Heart left ventricle (tissue), 16 donors: ENCODE data around the gene PLEKHG4B. TPM values are rescaled to one million over a fixed set of nuclear protein-coding genes. Genes with fewer than 3 reads are reported as not detected.
A peak's percentile ranks its signal among the peaks of the same experiment; 100 is the strongest.

ENCODE experiments used
- ATAC-seq, 4 donors: fragments of 200-7000 bp; cut with Tn5 transposase; one replicate each; pipeline ENCODE4 v1.9.1; 2020 to 2022; ENCODE audit warnings: moderate library complexity in 4 of 4, mild to moderate bottlenecking in 3 of 4, moderate number of reproducible peaks in 1 of 4
- DNase-seq, 5 donors: peaks; one replicate each; pipeline ENCODE4 v3.0.0-alpha.2; 2020
- H3K27ac ChIP-seq, 12 donors: fragments of 200-600 bp; sonication (generic) in 4 of 12; one replicate each; pipeline versions ENCODE4 v1.5.0 to v1.8.0; 2016 to 2022; ENCODE audit warnings: mild to moderate bottlenecking in 2 of 12
- H3K27me3 ChIP-seq, 9 donors: fragments of 200-600 bp; sonication (generic) in 2 of 9; one replicate each; pipeline versions ENCODE4 v1.5.1 to v1.8.0; 2016 to 2022; ENCODE audit warnings: mild to moderate bottlenecking in 3 of 9
- H3K36me3 ChIP-seq, 9 donors: fragments of 200-600 bp; sonication (generic) in 2 of 9; one replicate each; pipeline versions ENCODE4 v1.5.0 to v1.8.0; 2018 to 2022; ENCODE audit warnings: mild to moderate bottlenecking in 2 of 9
- H3K4me1 ChIP-seq, 12 donors: fragments of 200-600 bp; sonication (generic) in 4 of 12; one replicate each; pipeline versions ENCODE4 v1.5.0 to v1.8.0; 2016 to 2022; ENCODE audit warnings: mild to moderate bottlenecking in 3 of 12
- H3K4me3 ChIP-seq, 12 donors: fragments of 200-600 bp; sonication (generic) in 4 of 12; one replicate each; pipeline versions ENCODE4 v1.5.0 to v1.8.0; 2017 to 2022; ENCODE audit warnings: mild to moderate bottlenecking in 9 of 12, moderate library complexity in 4 of 12
- H3K9me3 ChIP-seq, 12 donors: fragments of 200-600 bp; sonication (generic) in 4 of 12; one replicate each; pipeline versions ENCODE4 v1.5.0 to v1.8.0; 2016 to 2022; ENCODE audit warnings: mild to moderate bottlenecking in 1 of 12
- POLR2A ChIP-seq, 2 donors: fragments of 450-650 bp; IDR thresholded peaks; one replicate each; pipeline ENCODE4 v1.6.1; 2017; ENCODE audit warnings: antibody characterized with exemption in 2 of 2, mild to moderate bottlenecking in 2 of 2, moderate library complexity in 2 of 2
- WGBS, 4 donors: extraction: QIAGEN DNeasy Blood & Tissue Kit in 2 of 4; methylation state at CpG; one replicate each; pipeline versions ENCODE4 v1.1.5 to v1.1.7; 2013 to 2018; 5-methylcytosine and 5-hydroxymethylcytosine counted together
- intact Hi-C, 10 donors: fragments of 100-400 bp; cut with DNase I; formaldehyde crosslinking; loops; one replicate each; pipeline versions ENCODE4 v1.11.1 to v1.14.2; 2022
- polyA plus RNA-seq, 2 donors: library from polyadenylated mRNA; stranded (reverse); fragments of 200-250 nt; gene quantifications; one replicate each; pipeline ENCODE4 v1.2.3, GENCODE V29; 2013
- total RNA-seq, 9 donors: library from RNA; depleted of rRNA in 2 of 9; stranded (reverse); fragments of >200 nt in 2 of 9; fragmentation: NEBNext Ultra II Directional in 3 of 9; extraction: Animal tissue kit (Norgen Biotek cat#: 25700) in 3 of 9; gene quantifications; one replicate each; pipeline versions ENCODE4 v1.1.0 to v1.2.4, GENCODE V29; 2016 to 2023
- TF ChIP-seq, protein P1 (sequence below), 12 donors: fragments of 200-600 bp; sonication (generic) in 4 of 12; IDR thresholded peaks; one replicate each; pipeline versions ENCODE4 v1.5.0 to v1.8.0; 2018 to 2022; ENCODE audit warnings: antibody characterized with exemption in 12 of 12, mild to moderate bottlenecking in 5 of 12
- donor health status: ischemic (EF 13 %, LVEDD 7.1; RV severe dilation, severe dysfunction).
- donor health status: healthy with polysubstance abuse.
- donor health status: DM: no; HTN: yes; CAD: no.
- donor health status: DM: no; HTN: no; CAD: no.
- donor health status: ischemic (EF 25% LVEDD 6.9; RV normal size, moderate dysfunction).
- donor health status: ischemic (EF 25% LVEDD 5.7; RV mildly dilated, moderate dysfunction).
- donor health status: healthy.
- donor health status: DM: yes; HTN: yes; CAD: no.
- donor health status: ischemic (EF 35%, LVEDD 5.7; RV mildly dilated, moderate dysfunction).
- donor health status: nonischemic (EF 11% LVEDD 7.7; RV severe dilation, severe dysfunction).
- donor health status: DM: yes; HTN: yes; CAD: no.
- donor health status: PGD.
- donor health status: ischemic (EF 29% LVEDD 5.4; RV normal size, mild dysfunction).
- donor health status: nonischemic (EF 23%, LVEDD 6.1; RV moderate dilation, normal function).

The PLEKHG4B gene
- total and polyA plus RNA-seq, 11 donors: 0.03 to 0.34 (median 0.10) TPM; not detected in 7

DNA sequence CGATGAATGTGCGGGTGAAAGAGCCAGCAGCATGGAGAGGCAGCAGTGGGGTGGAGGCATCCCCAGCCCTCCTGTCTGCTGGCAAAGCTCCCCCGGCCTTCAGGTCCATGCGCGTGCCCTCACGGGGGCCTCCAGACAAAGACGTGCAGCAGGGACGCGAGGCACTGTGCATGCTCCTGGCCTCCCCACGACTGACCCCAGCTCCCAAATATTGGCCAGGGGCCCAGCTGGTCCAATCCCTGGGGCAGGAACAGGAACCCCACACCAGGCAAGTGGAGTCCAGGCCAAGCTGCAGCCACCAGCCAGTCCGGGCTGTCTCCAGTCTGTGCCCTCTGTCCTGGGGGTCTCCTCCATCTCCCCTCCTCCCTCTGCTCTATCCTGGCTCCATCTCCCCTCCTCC lies 65.8 kb downstream of the PLEKHG4B start:
- no peaks in the 10 kb centered on the region for H3K9me3 ChIP-seq
- no peak for TF ChIP-seq POLR2A (IDR thresholded peaks at IDR 0.05)
- TF ChIP-seq, protein P1, sequence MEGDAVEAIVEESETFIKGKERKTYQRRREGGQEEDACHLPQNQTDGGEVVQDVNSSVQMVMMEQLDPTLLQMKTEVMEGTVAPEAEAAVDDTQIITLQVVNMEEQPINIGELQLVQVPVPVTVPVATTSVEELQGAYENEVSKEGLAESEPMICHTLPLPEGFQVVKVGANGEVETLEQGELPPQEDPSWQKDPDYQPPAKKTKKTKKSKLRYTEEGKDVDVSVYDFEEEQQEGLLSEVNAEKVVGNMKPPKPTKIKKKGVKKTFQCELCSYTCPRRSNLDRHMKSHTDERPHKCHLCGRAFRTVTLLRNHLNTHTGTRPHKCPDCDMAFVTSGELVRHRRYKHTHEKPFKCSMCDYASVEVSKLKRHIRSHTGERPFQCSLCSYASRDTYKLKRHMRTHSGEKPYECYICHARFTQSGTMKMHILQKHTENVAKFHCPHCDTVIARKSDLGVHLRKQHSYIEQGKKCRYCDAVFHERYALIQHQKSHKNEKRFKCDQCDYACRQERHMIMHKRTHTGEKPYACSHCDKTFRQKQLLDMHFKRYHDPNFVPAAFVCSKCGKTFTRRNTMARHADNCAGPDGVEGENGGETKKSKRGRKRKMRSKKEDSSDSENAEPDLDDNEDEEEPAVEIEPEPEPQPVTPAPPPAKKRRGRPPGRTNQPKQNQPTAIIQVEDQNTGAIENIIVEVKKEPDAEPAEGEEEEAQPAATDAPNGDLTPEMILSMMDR (IDR thresholded peaks at IDR 0.05): no peak
- H3K27me3 ChIP-seq: peaks cover 0 to 16% (median 0%) of the 10 kb centered on the region in 9 donors
- no peak overlapping the region for H3K27ac ChIP-seq
- intact Hi-C loops: no loop called here
- H3K4me1 ChIP-seq: no peaks in the 10 kb centered on the region
- 74 to 83% (median 82%) methylated on average over 11 of the region's 11 CpGs for WGBS, 4 donors
- H3K4me3 ChIP-seq: no peak overlapping the region
- no peaks in the 10 kb centered on the region for H3K36me3 ChIP-seq
- ATAC-seq (no peak), DNase-seq (no peak)

DNA sequence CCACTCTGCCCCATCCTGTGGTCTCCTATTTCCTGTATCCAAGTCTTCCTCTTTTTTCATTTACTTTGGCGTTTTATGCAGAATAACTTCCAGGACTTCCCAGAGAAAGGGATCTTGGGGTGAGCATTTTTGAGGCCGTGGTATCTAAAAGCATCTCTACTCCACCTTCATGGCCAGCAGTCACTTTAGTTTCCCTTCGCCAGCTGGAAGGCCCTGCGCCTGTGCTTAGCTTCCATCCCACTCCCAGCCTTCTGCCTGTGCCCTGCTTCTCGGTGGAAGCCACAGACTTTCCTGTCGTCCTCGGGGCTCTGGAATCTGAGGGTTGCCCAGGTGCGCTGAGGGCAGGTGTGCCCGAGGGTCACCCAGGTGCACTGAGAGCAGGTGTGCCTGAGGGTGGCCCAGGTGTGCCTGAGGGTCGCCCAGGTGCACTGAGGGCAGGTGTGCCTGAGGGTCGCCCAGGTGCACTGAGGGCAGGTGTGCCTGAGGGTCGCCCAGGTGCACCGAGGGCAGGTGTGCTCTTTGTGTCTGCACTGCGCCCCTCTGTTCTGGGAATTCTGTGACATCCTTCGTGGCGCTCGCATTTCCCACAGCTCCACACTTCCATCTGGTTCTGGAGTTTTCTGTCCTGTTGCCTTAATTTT lies 67.0 kb downstream of the PLEKHG4B start:
- Histone ChIP-seq H3K9me3 (no peaks in the 10 kb centered on the region), H3K27ac (no peak overlapping the region), H3K36me3 (no peaks in the 10 kb centered on the region), H3K4me1 (no peaks in the 10 kb centered on the region), H3K4me3 (no peak overlapping the region), H3K27me3 (peaks cover 0 to 16% (median 0%) of the 10 kb centered on the region in 9 donors)
- intact Hi-C loops: no loop called here
- ATAC-seq (no peak), DNase-seq (no peak)
- 80 to 89% (median 85%) methylated on average over 17 of the region's 17 CpGs for WGBS, 4 donors
- TF ChIP-seq, protein P1 (IDR thresholded peaks at IDR 0.05): no peak
- no peak for TF ChIP-seq POLR2A (IDR thresholded peaks at IDR 0.05)

DNA sequence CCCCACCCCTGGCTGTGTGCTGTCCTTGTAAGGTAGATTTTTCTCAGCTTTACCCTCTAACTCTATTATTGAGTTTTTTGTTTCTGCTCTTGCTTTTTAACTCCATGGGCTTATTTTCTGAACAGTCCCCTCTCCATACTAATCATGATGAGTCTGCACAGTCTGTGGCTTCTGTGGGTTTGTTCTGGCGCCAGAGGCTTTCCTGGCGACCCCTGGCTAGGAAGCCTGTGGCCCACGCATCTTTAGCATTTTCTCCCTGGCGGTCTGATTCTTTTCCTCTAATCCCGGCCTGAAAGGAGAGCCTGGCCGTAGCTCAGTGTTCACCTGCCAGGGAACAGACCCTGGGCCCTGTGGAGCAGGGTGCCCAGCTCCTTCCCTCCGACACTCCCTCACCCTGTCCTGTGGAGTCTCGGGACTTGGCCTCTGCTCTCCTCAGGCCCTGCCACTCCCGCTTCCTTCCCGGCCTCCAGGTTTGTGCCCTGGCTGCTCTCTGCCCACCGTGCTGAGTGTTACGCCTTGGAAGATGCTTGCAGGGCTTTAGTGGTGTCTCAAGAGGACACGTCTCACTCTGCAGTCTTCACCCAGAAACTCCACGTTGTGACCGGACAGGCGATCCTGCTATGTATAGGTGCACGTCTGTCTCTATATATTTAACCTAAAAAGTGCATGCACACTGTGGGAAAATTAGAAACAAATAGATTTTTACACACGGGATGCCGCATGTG lies 67.6 kb downstream of the PLEKHG4B start:
- Histone ChIP-seq H3K27ac (no peak overlapping the region), H3K4me1 (no peaks in the 10 kb centered on the region), H3K9me3 (no peaks in the 10 kb centered on the region), H3K4me3 (no peak overlapping the region), H3K27me3 (peaks cover 0 to 16% (median 0%) of the 10 kb centered on the region in 9 donors), H3K36me3 (no peaks in the 10 kb centered on the region)
- 65 to 77% (median 71%) methylated on average over 19 of the region's 19 CpGs for WGBS, 4 donors
- TF ChIP-seq POLR2A (IDR thresholded peaks at IDR 0.05): no peak
- TF ChIP-seq, protein P1 (IDR thresholded peaks at IDR 0.05): no peak
- peak in 1 of 5 donors; percentile 11 for DNase-seq
- ATAC-seq: no peak
- intact Hi-C loops: no loop called here

DNA sequence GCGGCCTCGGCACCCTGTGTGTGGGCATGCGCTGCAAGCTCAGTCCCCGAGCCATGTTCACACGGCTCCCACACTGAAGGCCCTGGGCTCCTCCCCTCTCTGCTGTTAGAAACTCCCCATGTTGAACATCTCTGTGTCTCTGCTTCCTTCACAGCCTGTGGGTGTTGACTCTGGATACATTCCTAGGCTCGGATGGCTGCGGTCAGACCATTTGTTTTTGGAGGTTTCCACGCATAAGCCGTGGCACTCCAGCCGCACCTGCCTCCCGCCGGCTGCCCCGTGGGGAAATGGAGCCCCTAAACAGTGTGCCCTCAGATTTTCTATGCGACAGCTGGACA lies 68.2 kb downstream of the PLEKHG4B start:
- Histone ChIP-seq H3K27me3 (peaks cover 0 to 16% (median 0%) of the 10 kb centered on the region in 9 donors), H3K9me3 (no peaks in the 10 kb centered on the region), H3K4me1 (no peaks in the 10 kb centered on the region), H3K4me3 (no peak overlapping the region), H3K27ac (no peak overlapping the region), H3K36me3 (no peaks in the 10 kb centered on the region)
- 72 to 82% (median 81%) methylated on average over 12 to 14 of the region's 14 CpGs for WGBS, 4 donors
- DNase-seq (peak in 1 of 5 donors; percentile 1), ATAC-seq (no peak)
- intact Hi-C loops: no loop called here
- TF ChIP-seq, protein P1 (IDR thresholded peaks at IDR 0.05): no peak
- TF ChIP-seq POLR2A (IDR thresholded peaks at IDR 0.05): no peak
